ENCODE results near the gene MMAB. TPM values are rescaled to one million over a fixed set of nuclear protein-coding genes. Genes with fewer than 3 reads are reported as not detected.

Gene MMAB
- total and polyA plus RNA-seq, 2 donors (not counting 3 experiments of a cell fraction or from before 2014, with no cell fraction given), result 39.1 to 46.0 TPM

- intact Hi-C loops (cut with micrococcal nuclease), result no loop called here
- peaks cover 0 to 2% of the 10 kb centered on the region in 2 experiments for H3K27me3 ChIP-seq (ENCODE audit: control insufficient read depth in 2 of 2, insufficient read depth in 2 of 2, low read length in 2 of 2)
- H3K4me2 ChIP-seq (ENCODE audit: insufficient read depth, low read length), result no peak overlapping the region
- POLR2A ChIA-PET, result no interaction called here
- no peaks in the 10 kb centered on the region for H4K20me1 ChIP-seq (replicated peaks; ENCODE audit: control insufficient read depth, extremely low read depth, insufficient read depth, low read length)
- BruUV-seq (replicated peaks), result no TSS peak
- H2AFZ ChIP-seq (ENCODE audit: low read depth, low read length), result no peak overlapping the region
- H3K9ac ChIP-seq (replicated peaks; ENCODE audit: extremely low read depth, insufficient read depth, low read length), result no peak overlapping the region
- FAIRE-seq (no peak), DNase-seq (ENCODE audit: low read depth, low spot score) (no peak)
- CTCF ChIA-PET, result no interaction called here
- H3K9me1 ChIP-seq (replicated peaks; ENCODE audit: control insufficient read depth, extremely low read depth, insufficient read depth, low read length), result no peaks in the 10 kb centered on the region
- no peaks in the 10 kb centered on the region for H3K79me2 ChIP-seq (ENCODE audit: control insufficient read depth, insufficient read depth, low read length)
- TF ChIP-seq, protein P1, sequence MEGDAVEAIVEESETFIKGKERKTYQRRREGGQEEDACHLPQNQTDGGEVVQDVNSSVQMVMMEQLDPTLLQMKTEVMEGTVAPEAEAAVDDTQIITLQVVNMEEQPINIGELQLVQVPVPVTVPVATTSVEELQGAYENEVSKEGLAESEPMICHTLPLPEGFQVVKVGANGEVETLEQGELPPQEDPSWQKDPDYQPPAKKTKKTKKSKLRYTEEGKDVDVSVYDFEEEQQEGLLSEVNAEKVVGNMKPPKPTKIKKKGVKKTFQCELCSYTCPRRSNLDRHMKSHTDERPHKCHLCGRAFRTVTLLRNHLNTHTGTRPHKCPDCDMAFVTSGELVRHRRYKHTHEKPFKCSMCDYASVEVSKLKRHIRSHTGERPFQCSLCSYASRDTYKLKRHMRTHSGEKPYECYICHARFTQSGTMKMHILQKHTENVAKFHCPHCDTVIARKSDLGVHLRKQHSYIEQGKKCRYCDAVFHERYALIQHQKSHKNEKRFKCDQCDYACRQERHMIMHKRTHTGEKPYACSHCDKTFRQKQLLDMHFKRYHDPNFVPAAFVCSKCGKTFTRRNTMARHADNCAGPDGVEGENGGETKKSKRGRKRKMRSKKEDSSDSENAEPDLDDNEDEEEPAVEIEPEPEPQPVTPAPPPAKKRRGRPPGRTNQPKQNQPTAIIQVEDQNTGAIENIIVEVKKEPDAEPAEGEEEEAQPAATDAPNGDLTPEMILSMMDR (IDR thresholded peaks at IDR 0.05; ENCODE audit: extremely low read depth in 1 of 2, insufficient read depth in 1 of 2, low read depth in 1 of 2, low read length in 2 of 2), result no peak
- TF ChIP-seq MYC (IDR thresholded peaks at IDR 0.05; ENCODE audit: low read depth, low read length) (no peak), FOS (IDR thresholded peaks at IDR 0.05; ENCODE audit: borderline replicate concordance, insufficient read depth, low read length) (no peak), JUN (IDR thresholded peaks at IDR 0.05; ENCODE audit: borderline replicate concordance, insufficient read depth, insufficient read length, low read depth) (no peak), POLR2A (IDR thresholded peaks at IDR 0.05; ENCODE audit: low read depth, low read length) (no peak)
- TF ChIP-seq, protein P2, sequence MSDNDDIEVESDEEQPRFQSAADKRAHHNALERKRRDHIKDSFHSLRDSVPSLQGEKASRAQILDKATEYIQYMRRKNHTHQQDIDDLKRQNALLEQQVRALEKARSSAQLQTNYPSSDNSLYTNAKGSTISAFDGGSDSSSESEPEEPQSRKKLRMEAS (IDR thresholded peaks at IDR 0.05; ENCODE audit: insufficient read depth, insufficient read length), result no peak
- no peaks in the 10 kb centered on the region for H3K4me1 ChIP-seq (ENCODE audit: control insufficient read depth, extremely low read depth, insufficient read depth, low read length)
- dilution Hi-C loops (cut with MboI; ENCODE audit: extremely low pct_ligation_motif_present, low sequenced_read_pairs), result no loop called here
- no peak overlapping the region for H3K4me3 ChIP-seq (replicated peaks in 1 of 3; ENCODE audit: insufficient read depth in 1 of 3, low read depth in 1 of 3, low read length in 3 of 3)
- no peak overlapping the region for H3K27ac ChIP-seq (ENCODE audit: insufficient read depth, low read depth, low read length)
- H3K9me3 ChIP-seq (replicated peaks; ENCODE audit: control insufficient read depth, insufficient read depth, low read length), result no peaks in the 10 kb centered on the region
- H3K36me3 ChIP-seq (ENCODE audit: control insufficient read depth in 2 of 2, extremely low read depth in 1 of 2, insufficient read depth in 2 of 2, low read length in 2 of 2), result peaks cover 0 to 2% of the 10 kb centered on the region in 2 experiments
Measured at GRCh38 chr12:109557805-109558204, 15.5 kb downstream of the MMAB start.

DNA sequence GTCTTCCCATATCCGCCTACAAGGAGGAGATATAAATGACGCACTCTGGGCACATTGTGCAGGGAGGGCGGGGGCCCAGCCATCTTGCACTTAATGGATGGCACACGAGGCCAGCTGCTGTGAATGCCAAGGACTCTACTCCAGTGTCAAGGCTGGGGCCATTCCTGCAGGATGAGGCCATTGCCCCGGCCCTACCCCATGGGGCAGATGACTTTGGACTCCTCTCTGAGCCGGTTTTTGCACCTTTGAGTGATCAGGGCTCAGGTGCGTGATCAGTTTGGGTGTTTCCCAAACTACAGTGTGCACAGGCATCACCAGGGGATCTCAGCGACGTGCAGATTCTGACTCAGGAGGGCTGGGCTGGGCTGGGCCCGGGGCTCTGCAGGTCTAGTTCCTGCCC, 16.1 kb downstream of the MMAB start:
- BruUV-seq (replicated peaks), result no TSS peak
- Histone ChIP-seq H3K27me3 (ENCODE audit: control insufficient read depth in 2 of 2, insufficient read depth in 2 of 2, low read length in 2 of 2) (peaks cover 0 to 2% of the 10 kb centered on the region in 2 experiments), H3K27ac (ENCODE audit: insufficient read depth, low read depth, low read length) (no peak overlapping the region), H4K20me1 (replicated peaks; ENCODE audit: control insufficient read depth, extremely low read depth, insufficient read depth, low read length) (no peaks in the 10 kb centered on the region), H3K79me2 (ENCODE audit: control insufficient read depth, insufficient read depth, low read length) (no peaks in the 10 kb centered on the region), H3K4me2 (ENCODE audit: insufficient read depth, low read length) (no peak overlapping the region), H3K36me3 (ENCODE audit: control insufficient read depth in 2 of 2, extremely low read depth in 1 of 2, insufficient read depth in 2 of 2, low read length in 2 of 2) (no peaks in the 10 kb centered on the region), H3K9ac (replicated peaks; ENCODE audit: extremely low read depth, insufficient read depth, low read length) (no peak overlapping the region), H3K9me3 (replicated peaks; ENCODE audit: control insufficient read depth, insufficient read depth, low read length) (no peaks in the 10 kb centered on the region), H3K4me1 (ENCODE audit: control insufficient read depth, extremely low read depth, insufficient read depth, low read length) (no peaks in the 10 kb centered on the region), H3K4me3 (replicated peaks in 1 of 3; ENCODE audit: insufficient read depth in 1 of 3, low read depth in 1 of 3, low read length in 3 of 3) (no peak overlapping the region), H2AFZ (ENCODE audit: low read depth, low read length) (no peak overlapping the region), H3K9me1 (replicated peaks; ENCODE audit: control insufficient read depth, extremely low read depth, insufficient read depth, low read length) (no peaks in the 10 kb centered on the region)
- no peak for TF ChIP-seq GATA2 (IDR thresholded peaks at IDR 0.05; ENCODE audit: insufficient read depth, insufficient read length, low read depth, low read length)
- no peak for TF ChIP-seq POLR2A (IDR thresholded peaks at IDR 0.05; ENCODE audit: low read depth, low read length)
- no peak for TF ChIP-seq FOS (IDR thresholded peaks at IDR 0.05; ENCODE audit: borderline replicate concordance, insufficient read depth, low read length)
- TF ChIP-seq, protein P1 (IDR thresholded peaks at IDR 0.05; ENCODE audit: extremely low read depth in 1 of 2, insufficient read depth in 1 of 2, low read depth in 1 of 2, low read length in 2 of 2), result no peak
- TF ChIP-seq, protein P2 (IDR thresholded peaks at IDR 0.05; ENCODE audit: insufficient read depth, insufficient read length), result no peak
- TF ChIP-seq JUN (IDR thresholded peaks at IDR 0.05; ENCODE audit: borderline replicate concordance, insufficient read depth, insufficient read length, low read depth), result no peak
- TF ChIP-seq EZH2 (IDR thresholded peaks at IDR 0.05; ENCODE audit: borderline replicate concordance, low read depth, low read length, severe bottlenecking), result no peak
- TF ChIP-seq POLR2AphosphoS5 (IDR thresholded peaks at IDR 0.05; ENCODE audit: insufficient read depth, low read depth, low read length), result no peak
- TF ChIP-seq MYC (IDR thresholded peaks at IDR 0.05; ENCODE audit: low read depth, low read length), result no peak
- ChIA-PET CTCF (interaction anchor here (0.9 kb wide), 1 partner anchor 41 kb away, joined by 3 read pairs; no protein-coding TSS in a partner anchor), POLR2A (no interaction called here)
- FAIRE-seq (no peak), DNase-seq (ENCODE audit: low read depth, low spot score) (no peak)
- intact Hi-C loops (cut with micrococcal nuclease), result no loop called here
- dilution Hi-C loops (cut with MboI; ENCODE audit: extremely low pct_ligation_motif_present, low sequenced_read_pairs), result no loop called here

Measured in endothelial cell of umbilical vein (primary cell).